ENCODE measurements around the gene LPCAT1.
"Not testable (repeated sequence)": the region's sequence is repeated elsewhere in the genome, so short reads cannot be mapped to it uniquely, and the experiment has no call there.

Gene LPCAT1

GRCh38 chr5:1428107-1428506 is 95.7 kb downstream of the LPCAT1 start:
- TF ChIP-seq YY1 (IDR thresholded peaks at IDR 0.05; ENCODE audit: insufficient read depth, insufficient read length), result no peak
- TF ChIP-seq SUZ12 (IDR thresholded peaks at IDR 0.05; ENCODE audit: extremely low read depth, insufficient read depth, insufficient read length), result no peak
- TF ChIP-seq ZNF274 (IDR thresholded peaks at IDR 0.05; ENCODE audit: low read depth, low read length), result no peak
- DNase-seq (ENCODE audit: low read depth, low spot score), result no peak
- H3K4me3 ChIP-seq (ENCODE audit: insufficient read length, low read depth), result no peak overlapping the region
- H3K9ac ChIP-seq (ENCODE audit: insufficient read length, low read depth), result no peak overlapping the region
- H3K9me3 ChIP-seq (ENCODE audit: insufficient read depth, low read length), result peaks cover 18% of the 10 kb centered on the region
- no peaks in the 10 kb centered on the region for H3K4me1 ChIP-seq (ENCODE audit: insufficient read depth, insufficient read length)
- no peaks in the 10 kb centered on the region for H3K27me3 ChIP-seq (ENCODE audit: insufficient read depth, insufficient read length)
- no peaks in the 10 kb centered on the region for H3K36me3 ChIP-seq (ENCODE audit: insufficient read depth, insufficient read length, low read length)

DNA sequence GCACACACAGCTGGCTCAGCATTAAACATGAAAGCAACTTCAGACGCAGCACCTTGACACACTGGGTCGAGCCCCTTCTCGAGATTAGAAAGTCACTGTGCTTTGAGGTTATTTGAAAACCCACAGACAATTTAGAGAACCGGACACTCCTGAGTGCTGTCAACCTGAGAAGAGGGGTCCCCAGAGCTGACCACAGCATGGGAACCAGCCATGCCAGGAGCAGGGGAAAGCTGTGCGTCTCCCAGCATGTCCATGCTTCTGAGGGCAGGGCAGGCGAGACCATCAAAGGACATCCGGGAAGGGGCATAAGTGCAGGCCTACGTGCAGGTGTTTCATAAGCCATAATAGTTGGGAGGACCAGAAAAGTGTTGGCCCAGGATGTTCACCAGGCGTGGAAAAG is 99.0 kb downstream of the LPCAT1 start:
- no peak overlapping the region for H3K9ac ChIP-seq (ENCODE audit: insufficient read length, low read depth)
- H3K4me3 ChIP-seq (ENCODE audit: insufficient read length, low read depth), result no peak overlapping the region
- TF ChIP-seq ZNF274 (IDR thresholded peaks at IDR 0.05; ENCODE audit: low read depth, low read length), result no peak
- TF ChIP-seq SUZ12 (IDR thresholded peaks at IDR 0.05; ENCODE audit: extremely low read depth, insufficient read depth, insufficient read length), result no peak
- TF ChIP-seq YY1 (IDR thresholded peaks at IDR 0.05; ENCODE audit: insufficient read depth, insufficient read length), result no peak
- no peaks in the 10 kb centered on the region for H3K4me1 ChIP-seq (ENCODE audit: insufficient read depth, insufficient read length)
- H3K9me3 ChIP-seq (ENCODE audit: insufficient read depth, low read length), result peaks cover 18% of the 10 kb centered on the region
- no peaks in the 10 kb centered on the region for H3K27me3 ChIP-seq (ENCODE audit: insufficient read depth, insufficient read length)
- DNase-seq (ENCODE audit: low read depth, low spot score), result no peak
- no peaks in the 10 kb centered on the region for H3K36me3 ChIP-seq (ENCODE audit: insufficient read depth, insufficient read length, low read length)

DNA sequence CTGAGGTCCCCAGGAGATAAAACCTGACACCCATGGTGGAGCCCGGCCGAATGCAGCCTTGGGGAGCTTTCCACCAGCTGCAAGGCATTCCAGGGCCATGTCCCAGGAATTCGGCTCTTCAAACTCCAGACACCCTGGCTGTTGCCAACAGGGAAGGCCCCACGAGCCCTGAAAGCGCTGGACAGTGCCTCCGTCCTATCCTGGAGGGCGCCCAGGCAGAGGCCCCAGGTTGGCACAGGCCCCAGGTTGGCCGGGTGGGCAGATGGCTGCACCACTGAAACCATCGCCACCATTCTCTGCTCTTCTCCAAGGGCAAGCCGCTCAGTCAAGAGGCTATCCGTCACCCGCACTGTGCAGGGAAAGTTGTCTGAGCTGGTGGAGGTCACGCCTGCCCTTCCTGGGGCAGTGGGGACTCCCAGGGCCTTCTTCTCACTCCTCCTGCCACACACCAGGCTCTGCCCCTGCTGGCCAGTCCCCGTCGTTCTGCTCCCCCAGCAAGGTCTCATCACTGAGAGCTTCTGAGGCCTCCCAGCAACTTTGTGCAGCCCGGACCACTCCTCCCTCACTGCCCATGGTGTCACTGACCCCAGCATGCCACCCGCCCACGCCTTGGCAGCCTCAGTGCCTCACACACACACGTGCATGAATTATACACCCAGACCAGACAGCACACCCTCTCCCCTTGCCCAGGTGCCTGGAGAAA is 99.7 kb downstream of the LPCAT1 start:
- H3K9ac ChIP-seq (ENCODE audit: insufficient read length, low read depth), result no peak overlapping the region
- no peaks in the 10 kb centered on the region for H3K27me3 ChIP-seq (ENCODE audit: insufficient read depth, insufficient read length)

DNA sequence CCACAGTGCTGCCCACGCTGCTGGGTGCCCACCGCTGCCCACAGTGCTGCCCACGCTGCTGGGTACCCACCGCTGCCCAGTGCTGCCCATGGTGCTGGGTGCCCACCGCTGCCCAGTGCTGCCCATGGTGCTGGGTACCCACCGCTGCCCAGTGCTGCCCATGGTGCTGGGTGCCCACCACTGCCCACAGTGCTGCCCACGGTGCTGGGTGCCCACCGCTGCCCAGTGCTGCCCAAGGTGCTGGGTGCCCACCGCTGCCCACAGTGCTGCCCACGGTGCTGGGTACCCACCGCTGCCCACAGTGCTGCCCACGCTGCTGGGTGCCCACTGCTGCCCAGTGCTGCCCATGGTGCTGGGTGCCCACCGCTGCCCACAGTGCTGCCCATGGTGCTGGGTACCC is 101.2 kb downstream of the LPCAT1 start:
- not testable (repeated sequence) for H3K9me3 ChIP-seq (ENCODE audit: insufficient read depth, low read length); H3K4me1 ChIP-seq (ENCODE audit: insufficient read depth, insufficient read length); H3K27me3 ChIP-seq (ENCODE audit: insufficient read depth, insufficient read length); DNase-seq (ENCODE audit: low read depth, low spot score); H3K9ac ChIP-seq (ENCODE audit: insufficient read length, low read depth); H3K4me3 ChIP-seq (ENCODE audit: insufficient read length, low read depth); H3K36me3 ChIP-seq (ENCODE audit: insufficient read depth, insufficient read length, low read length)

More for the DNA sequence above, 99.7 kb downstream of the LPCAT1 start:
- Histone ChIP-seq H3K36me3 (ENCODE audit: insufficient read depth, insufficient read length, low read length) (no peaks in the 10 kb centered on the region), H3K4me3 (ENCODE audit: insufficient read length, low read depth) (no peak overlapping the region), H3K4me1 (ENCODE audit: insufficient read depth, insufficient read length) (no peaks in the 10 kb centered on the region), H3K9me3 (ENCODE audit: insufficient read depth, low read length) (peaks cover 18% of the 10 kb centered on the region)
- no peak for TF ChIP-seq SUZ12 (IDR thresholded peaks at IDR 0.05; ENCODE audit: extremely low read depth, insufficient read depth, insufficient read length)
- no peak for TF ChIP-seq ZNF274 (IDR thresholded peaks at IDR 0.05; ENCODE audit: low read depth, low read length)
- no peak for TF ChIP-seq YY1 (IDR thresholded peaks at IDR 0.05; ENCODE audit: insufficient read depth, insufficient read length)
- no peak for DNase-seq (ENCODE audit: low read depth, low spot score)

DNA sequence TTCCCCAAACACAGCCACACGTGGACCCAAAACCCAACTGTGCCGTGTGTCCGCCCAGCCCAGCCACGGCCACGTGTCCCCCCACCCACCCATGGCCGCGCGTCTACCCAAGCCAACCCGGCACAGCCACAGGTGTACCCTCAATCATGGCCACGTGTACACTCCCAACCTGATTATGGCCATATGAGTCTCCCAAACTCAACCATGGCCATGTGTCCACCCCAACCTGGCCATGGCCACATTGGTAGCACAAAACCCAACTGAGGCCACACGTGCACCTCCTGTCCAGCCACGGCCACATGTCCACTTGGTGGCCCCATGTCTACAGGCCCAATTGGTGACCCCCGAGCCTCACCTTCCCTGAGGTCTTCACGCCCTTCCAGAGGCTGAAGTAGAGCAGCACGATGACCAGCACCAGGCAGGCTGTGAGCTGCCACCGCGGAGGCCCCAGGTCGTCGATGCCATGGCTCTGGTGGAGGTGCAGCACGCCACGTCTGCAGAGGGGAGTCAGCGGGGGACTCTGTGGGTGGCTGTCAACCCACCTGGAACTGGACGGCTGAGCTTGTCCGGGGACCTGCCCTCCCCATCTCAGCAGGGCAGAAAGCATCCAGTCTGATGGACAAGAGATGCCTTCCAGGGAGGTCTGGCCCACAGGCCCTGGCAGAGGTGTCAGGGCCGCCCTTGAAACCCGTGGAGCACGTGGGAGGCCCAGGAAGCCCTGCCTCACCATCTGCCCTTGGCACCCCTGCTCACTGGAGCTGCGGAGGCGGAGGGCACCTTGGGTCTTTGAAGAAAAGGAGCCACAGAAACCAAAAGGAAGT is 102.0 kb downstream of the LPCAT1 start:
- Histone ChIP-seq H3K9me3 (ENCODE audit: insufficient read depth, low read length) (no peaks in the 10 kb centered on the region), H3K36me3 (ENCODE audit: insufficient read depth, insufficient read length, low read length) (no peaks in the 10 kb centered on the region), H3K27me3 (ENCODE audit: insufficient read depth, insufficient read length) (no peaks in the 10 kb centered on the region), H3K4me3 (ENCODE audit: insufficient read length, low read depth) (no peak overlapping the region), H3K4me1 (ENCODE audit: insufficient read depth, insufficient read length) (no peaks in the 10 kb centered on the region), H3K9ac (ENCODE audit: insufficient read length, low read depth) (no peak overlapping the region)
- no peak for DNase-seq (ENCODE audit: low read depth, low spot score)
- TF ChIP-seq ZNF274 (IDR thresholded peaks at IDR 0.05; ENCODE audit: low read depth, low read length), result no peak
- TF ChIP-seq YY1 (IDR thresholded peaks at IDR 0.05; ENCODE audit: insufficient read depth, insufficient read length), result no peak
- TF ChIP-seq SUZ12 (IDR thresholded peaks at IDR 0.05; ENCODE audit: extremely low read depth, insufficient read depth, insufficient read length), result no peak

- H3K4me3 ChIP-seq (ENCODE audit: insufficient read length, low read depth), result no peak overlapping the region
Measured at GRCh38 chr5:1420211-1421195, 103.3 kb downstream of the LPCAT1 start.

More at GRCh38 chr5:1420211-1421195, 103.3 kb downstream of the LPCAT1 start:
- no peaks in the 10 kb centered on the region for H3K27me3 ChIP-seq (ENCODE audit: insufficient read depth, insufficient read length)
- no peak for DNase-seq (ENCODE audit: low read depth, low spot score)
- no peaks in the 10 kb centered on the region for H3K9me3 ChIP-seq (ENCODE audit: insufficient read depth, low read length)
- no peaks in the 10 kb centered on the region for H3K36me3 ChIP-seq (ENCODE audit: insufficient read depth, insufficient read length, low read length)
- no peak overlapping the region for H3K9ac ChIP-seq (ENCODE audit: insufficient read length, low read depth)
- no peak for TF ChIP-seq ZNF274 (IDR thresholded peaks at IDR 0.05; ENCODE audit: low read depth, low read length)
- no peak for TF ChIP-seq SUZ12 (IDR thresholded peaks at IDR 0.05; ENCODE audit: extremely low read depth, insufficient read depth, insufficient read length)
- TF ChIP-seq YY1 (IDR thresholded peaks at IDR 0.05; ENCODE audit: insufficient read depth, insufficient read length), result no peak
- no peaks in the 10 kb centered on the region for H3K4me1 ChIP-seq (ENCODE audit: insufficient read depth, insufficient read length)
